NT2/D1 (cell line): Measurements from ENCODE around the gene PHGDH.

Source experiments
- YY1 ChIP-seq: IDR thresholded peaks from 2 replicates; pipeline ENCODE4 v1.6.1; 2011; ENCODE audit not compliant: insufficient read length, insufficient read depth
- ZNF274 ChIP-seq: IDR thresholded peaks from 2 replicates; pipeline ENCODE4 v1.6.1; 2011; ENCODE audit warnings: mild to moderate bottlenecking, low read depth, low read length

DNA sequence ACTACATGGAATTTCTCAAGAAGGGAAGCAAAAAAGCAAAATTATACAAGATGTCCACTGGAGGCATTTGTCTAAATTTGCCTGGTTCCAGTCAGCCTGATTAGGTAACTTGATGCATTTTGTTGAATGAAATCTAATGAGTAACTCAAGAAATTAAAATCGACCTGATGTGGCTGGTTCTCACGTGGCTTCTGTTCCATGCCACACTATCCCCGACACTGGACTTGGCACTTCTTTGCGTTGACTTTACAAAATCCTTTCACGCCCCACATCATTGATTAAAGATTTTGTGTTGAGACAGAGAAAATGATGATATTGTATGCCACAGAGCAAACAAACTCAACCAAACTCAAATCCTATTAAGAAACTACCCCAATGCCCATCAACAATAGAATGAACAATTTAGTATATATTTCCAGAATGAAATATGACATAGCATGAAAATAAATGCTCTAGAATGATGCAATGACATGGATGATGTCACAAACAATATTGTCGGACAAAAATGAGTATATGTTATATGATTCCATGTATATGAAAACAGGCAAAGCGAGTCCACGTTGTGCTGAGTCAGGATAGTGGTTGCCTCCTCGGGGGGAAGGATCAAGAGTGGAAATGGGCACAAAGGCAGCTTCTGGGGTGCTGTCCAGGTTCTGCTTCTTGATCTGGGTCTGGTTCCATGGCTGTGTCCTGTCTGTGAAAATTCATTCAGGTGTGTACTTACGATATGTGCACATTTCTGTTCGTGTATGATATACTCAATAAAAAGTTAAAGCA lies 69.9 kb downstream of the PHGDH start:
- TF ChIP-seq ZNF274: no peak
- TF ChIP-seq YY1: no peak
